ENCODE measurements around the gene HELZ2.
"Not testable (repeated sequence)": the region's sequence is repeated elsewhere in the genome, so short reads cannot be mapped to it uniquely, and the experiment has no call there.

The HELZ2 gene

GRCh38 chr20:63578224-63579016 is 4.4 kb upstream of the HELZ2 start:
- no peak for DNase-seq (ENCODE audit: low spot score)

- no peak for DNase-seq (ENCODE audit: low spot score)
Measured at GRCh38 chr20:63577317-63577894, 3.4 kb upstream of the HELZ2 start.

GRCh38 chr20:63576311-63576710 is 2.3 kb upstream of the HELZ2 start:
- DNase-seq (ENCODE audit: low spot score), result no peak

- DNase-seq (ENCODE audit: low spot score), result no peak
Measured at GRCh38 chr20:63574829-63575743, 1.0 kb upstream of the HELZ2 start.

- DNase-seq (ENCODE audit: low spot score), result no peak
Measured at GRCh38 chr20:63573647-63574131, 350 bp downstream of the HELZ2 start.

GRCh38 chr20:63572788-63573646 is 1.0 kb downstream of the HELZ2 start:
- DNase-seq (ENCODE audit: low spot score), result no peak

GRCh38 chr20:63572071-63572787 is 1.8 kb downstream of the HELZ2 start:
- DNase-seq (ENCODE audit: low spot score), result no peak

- DNase-seq (ENCODE audit: low spot score), result not testable (repeated sequence)
Measured at GRCh38 chr20:63571087-63571478, 3.0 kb downstream of the HELZ2 start.

GRCh38 chr20:63570281-63571086 is 3.6 kb downstream of the HELZ2 start:
- no peak for DNase-seq (ENCODE audit: low spot score)

GRCh38 chr20:63568986-63569949 is 4.8 kb downstream of the HELZ2 start:
- no peak for DNase-seq (ENCODE audit: low spot score)

GRCh38 chr20:63568170-63568981 is 5.7 kb downstream of the HELZ2 start:
- DNase-seq (ENCODE audit: low spot score), result no peak

- DNase-seq (ENCODE audit: low spot score), result no peak
Measured at GRCh38 chr20:63567386-63568169, 6.5 kb downstream of the HELZ2 start.

- no peak for DNase-seq (ENCODE audit: low spot score)
Measured at GRCh38 chr20:63567136-63567385, 7.0 kb downstream of the HELZ2 start.

GRCh38 chr20:63566395-63567135 is 7.5 kb downstream of the HELZ2 start:
- DNase-seq (ENCODE audit: low spot score), result no peak

GRCh38 chr20:63565699-63566335 is 8.2 kb downstream of the HELZ2 start:
- DNase-seq (ENCODE audit: low spot score), result no peak

- no peak for DNase-seq (ENCODE audit: low spot score)
Measured at GRCh38 chr20:63565021-63565698, 8.9 kb downstream of the HELZ2 start.
